ENCODE results near the gene MED12L. TPM values are rescaled to one million over a fixed set of nuclear protein-coding genes. Genes with fewer than 3 reads are reported as not detected.
"Not testable (repeated sequence)": the region's sequence is repeated elsewhere in the genome, so short reads cannot be mapped to it uniquely, and the experiment has no call there.

MED12L gene
- total RNA-seq, 2 experiments from 2014 or later = 1.6 to 2.1 TPM

GRCh38 chr3:151224268-151224866 is 138.9 kb downstream of the MED12L start:
- Mint-ChIP-seq H3K9me3 (peaks cover 23% of the 10 kb centered on the region), H3K27me3 (no peaks in the 10 kb centered on the region), H3K27ac (peak overlapping the region; percentile 44), H3K36me3 (peaks cover 41% of the 10 kb centered on the region), H3K4me3 (no peak overlapping the region), H3K4me1 (peaks cover 45% of the 10 kb centered on the region)
- DNase-seq = no peak

- Mint-ChIP-seq H3K36me3 (peaks cover 37% of the 10 kb centered on the region), H3K27ac (peak overlapping the region; percentile 84), H3K27me3 (no peaks in the 10 kb centered on the region), H3K4me3 (no peak overlapping the region), H3K9me3 (peaks cover 23% of the 10 kb centered on the region), H3K4me1 (peaks cover 48% of the 10 kb centered on the region)
- no peak for DNase-seq
These were observed 139.8 kb downstream of the MED12L start for GRCh38 chr3:151225040-151225975.

- Mint-ChIP-seq H3K4me1 (peaks cover 56% of the 10 kb centered on the region), H3K4me3 (no peak overlapping the region), H3K36me3 (peaks cover 29% of the 10 kb centered on the region), H3K27ac (peak overlapping the region; percentile 84), H3K9me3 (peaks cover 18% of the 10 kb centered on the region), H3K27me3 (no peaks in the 10 kb centered on the region)
- no peak for DNase-seq
These were observed 140.7 kb downstream of the MED12L start for GRCh38 chr3:151226088-151226563.

GRCh38 chr3:151226825-151227224 is 141.4 kb downstream of the MED12L start:
- Mint-ChIP-seq H3K27ac (peak overlapping the region; percentile 84), H3K27me3 (no peaks in the 10 kb centered on the region), H3K36me3 (peaks cover 24% of the 10 kb centered on the region), H3K4me1 (peaks cover 62% of the 10 kb centered on the region), H3K4me3 (no peak overlapping the region), H3K9me3 (peaks cover 14% of the 10 kb centered on the region)
- no peak for DNase-seq

GRCh38 chr3:151227266-151227806 is 141.9 kb downstream of the MED12L start:
- Mint-ChIP-seq H3K4me1 (peaks cover 62% of the 10 kb centered on the region), H3K4me3 (no peak overlapping the region), H3K36me3 (peaks cover 19% of the 10 kb centered on the region), H3K9me3 (peaks cover 9% of the 10 kb centered on the region), H3K27ac (peak overlapping the region; percentile 84), H3K27me3 (no peaks in the 10 kb centered on the region)
- no peak for DNase-seq

GRCh38 chr3:151227807-151228665 is 142.6 kb downstream of the MED12L start:
- Mint-ChIP-seq H3K4me1 (peaks cover 62% of the 10 kb centered on the region), H3K27me3 (no peaks in the 10 kb centered on the region), H3K9me3 (peaks cover 2% of the 10 kb centered on the region), H3K27ac (peak overlapping the region; percentile 84), H3K36me3 (peaks cover 14% of the 10 kb centered on the region), H3K4me3 (peak overlapping the region; percentile 55)
- peak; percentile 77 for DNase-seq

- H3K4me3 Mint-ChIP-seq = no peak overlapping the region
- H3K4me1 Mint-ChIP-seq = peaks cover 62% of the 10 kb centered on the region
These were observed 143.2 kb downstream of the MED12L start for GRCh38 chr3:151228666-151229040.

GRCh38 chr3:151230646-151231045 is 145.2 kb downstream of the MED12L start:
- peaks cover 8% of the 10 kb centered on the region for H3K36me3 Mint-ChIP-seq
- H3K4me3 Mint-ChIP-seq = peak overlapping the region; percentile 5
- peaks cover 49% of the 10 kb centered on the region for H3K4me1 Mint-ChIP-seq
- no peaks in the 10 kb centered on the region for H3K9me3 Mint-ChIP-seq
- peak overlapping the region; percentile 84 for H3K27ac Mint-ChIP-seq
- no peaks in the 10 kb centered on the region for H3K27me3 Mint-ChIP-seq
- DNase-seq = no peak

More at GRCh38 chr3:151228666-151229040, 143.2 kb downstream of the MED12L start:
- DNase-seq = no peak
- peaks cover 11% of the 10 kb centered on the region for H3K36me3 Mint-ChIP-seq
- peak overlapping the region; percentile 84 for H3K27ac Mint-ChIP-seq
- no peaks in the 10 kb centered on the region for H3K9me3 Mint-ChIP-seq
- no peaks in the 10 kb centered on the region for H3K27me3 Mint-ChIP-seq

GRCh38 chr3:151232403-151232802 is 146.9 kb downstream of the MED12L start:
- H3K27me3 Mint-ChIP-seq, H3K36me3 Mint-ChIP-seq, DNase-seq, H3K4me3 Mint-ChIP-seq, H3K27ac Mint-ChIP-seq, H3K9me3 Mint-ChIP-seq: not testable (repeated sequence)
- peaks cover 31% of the 10 kb centered on the region for H3K4me1 Mint-ChIP-seq

- DNase-seq = no peak
- H3K36me3 Mint-ChIP-seq = no peaks in the 10 kb centered on the region
- H3K27ac Mint-ChIP-seq = no peak overlapping the region
- peaks cover 26% of the 10 kb centered on the region for H3K4me1 Mint-ChIP-seq
- H3K27me3 Mint-ChIP-seq = no peaks in the 10 kb centered on the region
- H3K4me3 Mint-ChIP-seq = no peak overlapping the region
- H3K9me3 Mint-ChIP-seq = no peaks in the 10 kb centered on the region
These were observed 147.5 kb downstream of the MED12L start for GRCh38 chr3:151232991-151233390.

GRCh38 chr3:151234825-151235224 is 149.4 kb downstream of the MED12L start:
- no peak for DNase-seq
- Mint-ChIP-seq H3K27me3 (no peaks in the 10 kb centered on the region), H3K4me3 (no peak overlapping the region), H3K36me3 (no peaks in the 10 kb centered on the region), H3K27ac (no peak overlapping the region), H3K4me1 (peaks cover 17% of the 10 kb centered on the region), H3K9me3 (no peaks in the 10 kb centered on the region)

- H3K4me3 Mint-ChIP-seq = no peak overlapping the region
These were observed 150.9 kb downstream of the MED12L start for GRCh38 chr3:151236316-151236715.

GRCh38 chr3:151236736-151237135 is 151.3 kb downstream of the MED12L start:
- no peak overlapping the region for H3K4me3 Mint-ChIP-seq
- H3K4me1 Mint-ChIP-seq = no peaks in the 10 kb centered on the region
- peaks cover 3% of the 10 kb centered on the region for H3K36me3 Mint-ChIP-seq
- no peaks in the 10 kb centered on the region for H3K27me3 Mint-ChIP-seq
- H3K9me3 Mint-ChIP-seq = no peaks in the 10 kb centered on the region
- no peak for DNase-seq
- H3K27ac Mint-ChIP-seq = no peak overlapping the region

More at GRCh38 chr3:151236316-151236715, 150.9 kb downstream of the MED12L start:
- Mint-ChIP-seq H3K36me3 (no peaks in the 10 kb centered on the region), H3K9me3 (no peaks in the 10 kb centered on the region), H3K27me3 (no peaks in the 10 kb centered on the region), H3K4me1 (peaks cover 4% of the 10 kb centered on the region), H3K27ac (no peak overlapping the region)
- no peak for DNase-seq

GRCh38 chr3:151242006-151242405 is 156.5 kb downstream of the MED12L start:
- not testable (repeated sequence) for H3K9me3 Mint-ChIP-seq, H3K4me1 Mint-ChIP-seq, H3K27me3 Mint-ChIP-seq, H3K27ac Mint-ChIP-seq, DNase-seq, H3K36me3 Mint-ChIP-seq, H3K4me3 Mint-ChIP-seq
